GM19324 (cell line): Measurements from ENCODE around the gene C14orf93.

Source experiments
- ATAC-seq: cut with Tn5 transposase; IDR thresholded peaks from one replicate; pipeline ENCODE4 v1.9.1; 2021; ENCODE audit warnings: mild to moderate bottlenecking, moderate library complexity; ENCODE audit not compliant: unreplicated experiment, low FRiP score

Gene C14orf93

DNA sequence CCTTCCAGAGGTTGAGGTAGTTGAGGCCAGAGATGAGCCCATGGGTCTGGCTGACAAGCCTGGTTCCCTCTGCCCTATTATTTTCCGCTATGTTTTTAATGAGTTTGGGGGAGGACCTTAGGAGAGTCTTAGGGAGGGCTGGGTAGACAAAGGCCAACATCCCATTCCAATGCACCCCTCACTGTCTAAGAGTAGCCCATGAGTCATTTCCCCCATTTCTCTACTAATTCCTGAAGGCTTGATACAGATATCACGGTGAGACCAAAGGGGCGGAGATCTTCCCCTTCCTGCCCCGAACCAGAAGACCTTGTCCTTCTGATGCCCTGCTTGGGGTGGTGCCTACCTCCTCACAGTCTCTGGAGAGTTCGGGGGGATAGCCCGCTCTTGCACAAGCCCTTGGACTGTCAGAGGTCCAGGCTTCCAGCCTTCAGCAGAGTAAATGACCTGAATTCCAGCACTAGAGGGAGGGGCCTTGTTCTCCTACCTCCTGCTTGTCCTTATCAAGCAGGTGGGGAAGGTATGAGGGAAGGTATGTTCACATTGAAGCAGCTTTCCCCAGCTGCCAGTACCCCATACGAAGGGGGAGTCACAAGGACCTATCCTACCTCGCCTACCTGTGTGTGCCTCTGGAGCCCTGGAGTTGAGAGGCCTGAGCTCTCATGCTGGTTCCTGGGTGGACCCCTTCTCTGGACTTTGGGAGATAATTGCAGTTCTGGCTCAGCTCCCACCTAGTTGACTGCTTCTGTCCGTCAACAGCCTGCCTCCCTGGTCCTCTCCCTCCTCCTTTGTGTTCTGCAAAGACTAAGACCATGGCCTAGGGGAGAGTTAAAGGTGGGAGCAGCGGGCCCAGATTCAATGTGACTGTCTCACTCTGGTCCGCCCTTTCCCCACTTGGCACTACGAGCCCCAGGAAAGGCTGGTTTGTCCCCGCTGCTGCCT, 35.7 kb upstream of the C14orf93 start:
- ATAC-seq: no peak

DNA sequence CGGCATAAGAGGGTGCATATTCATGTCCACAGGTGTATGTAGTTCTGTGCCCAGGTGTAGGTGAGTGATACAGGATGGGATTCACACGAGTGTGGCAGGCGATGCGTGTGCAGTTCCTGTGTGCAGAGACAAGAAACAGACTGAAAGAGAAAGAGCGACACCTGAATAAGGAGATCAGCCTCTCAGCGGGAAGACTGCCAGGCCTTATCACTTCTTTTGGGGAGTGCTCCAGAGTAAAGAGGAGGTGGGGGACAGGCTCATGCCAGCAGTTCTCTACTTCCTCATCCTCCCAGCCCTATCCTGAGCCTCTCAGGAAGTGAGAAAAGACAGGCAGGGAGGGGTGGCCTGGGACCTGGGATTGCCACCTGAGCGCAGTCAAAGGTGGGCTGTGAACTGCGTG, 34.9 kb upstream of the C14orf93 start:
- ATAC-seq: no peak

DNA sequence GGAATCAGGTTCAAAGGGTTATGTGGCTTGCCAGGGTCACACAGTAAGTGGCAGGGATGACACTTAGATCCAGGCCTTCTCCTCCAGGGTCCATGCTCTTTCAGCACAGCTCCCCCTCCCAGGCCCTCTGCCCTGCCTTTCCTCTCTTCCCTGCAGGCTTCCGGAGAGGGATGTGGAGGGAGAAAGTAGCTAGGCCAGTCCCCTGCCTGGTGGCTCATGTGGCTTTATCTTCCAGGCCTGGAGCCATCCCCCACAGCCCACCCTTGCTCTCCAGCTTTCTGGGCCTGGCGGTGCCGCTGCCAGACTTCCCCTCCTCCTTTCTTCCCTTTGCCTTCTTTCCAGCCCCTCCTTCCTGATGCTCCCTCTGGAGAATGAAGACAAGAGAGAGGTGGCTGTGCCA, 33.8 kb upstream of the C14orf93 start:
- ATAC-seq: no peak

DNA sequence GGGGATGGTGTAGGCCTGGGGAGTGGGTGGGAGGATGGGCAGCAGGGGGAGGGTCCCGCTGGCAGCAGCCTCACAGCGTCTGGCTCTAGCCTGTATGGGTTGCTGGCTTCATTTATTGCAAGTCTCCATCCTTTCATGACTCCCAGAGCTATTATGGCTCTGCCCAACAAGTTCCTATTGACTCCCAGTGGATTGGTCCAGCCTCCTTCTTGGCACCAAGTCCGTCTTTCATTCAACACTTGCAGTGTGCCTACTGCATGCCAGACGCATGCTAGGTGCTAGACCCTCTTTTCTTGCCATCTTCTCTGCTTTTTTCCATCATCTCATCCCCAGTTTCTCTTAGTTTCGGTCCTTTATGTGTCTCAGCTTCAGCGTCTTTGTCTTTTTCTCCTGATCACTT, 33.2 kb upstream of the C14orf93 start:
- no peak for ATAC-seq

DNA sequence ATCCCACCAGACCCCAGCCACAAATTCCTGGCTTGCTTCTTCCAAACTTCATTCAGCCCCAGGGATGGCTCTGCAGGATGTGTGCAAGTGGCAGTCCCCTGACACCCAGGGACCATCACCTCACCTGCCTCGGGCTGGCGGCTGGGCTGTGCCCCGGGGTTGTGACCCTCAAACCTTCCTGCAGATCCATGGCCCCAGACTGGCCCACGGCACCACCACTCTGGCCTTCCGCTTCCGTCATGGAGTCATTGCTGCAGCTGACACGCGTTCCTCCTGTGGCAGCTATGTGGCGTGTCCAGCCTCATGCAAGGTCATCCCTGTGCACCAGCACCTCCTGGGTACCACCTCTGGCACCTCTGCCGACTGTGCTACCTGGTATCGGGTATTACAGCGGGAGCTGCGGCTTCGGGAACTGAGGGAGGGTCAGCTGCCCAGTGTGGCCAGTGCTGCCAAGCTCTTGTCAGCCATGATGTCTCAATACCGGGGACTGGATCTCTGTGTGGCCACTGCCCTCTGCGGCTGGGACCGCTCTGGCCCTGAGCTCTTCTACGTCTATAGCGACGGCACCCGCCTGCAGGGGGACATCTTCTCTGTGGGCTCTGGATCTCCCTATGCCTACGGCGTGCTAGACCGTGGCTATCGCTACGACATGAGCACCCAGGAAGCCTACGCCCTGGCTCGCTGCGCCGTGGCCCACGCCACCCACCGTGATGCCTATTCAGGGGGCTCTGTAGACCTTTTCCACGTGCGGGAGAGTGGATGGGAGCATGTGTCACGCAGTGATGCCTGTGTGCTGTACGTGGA, 32.4 kb upstream of the C14orf93 start, which contains the start of gene PSMB11:
PSMB11 (plus strand) TSS at position 51 of the 804 bp plus-strand sequence; CDS start at position 65, 14 bp downstream.
- ATAC-seq: no peak

DNA sequence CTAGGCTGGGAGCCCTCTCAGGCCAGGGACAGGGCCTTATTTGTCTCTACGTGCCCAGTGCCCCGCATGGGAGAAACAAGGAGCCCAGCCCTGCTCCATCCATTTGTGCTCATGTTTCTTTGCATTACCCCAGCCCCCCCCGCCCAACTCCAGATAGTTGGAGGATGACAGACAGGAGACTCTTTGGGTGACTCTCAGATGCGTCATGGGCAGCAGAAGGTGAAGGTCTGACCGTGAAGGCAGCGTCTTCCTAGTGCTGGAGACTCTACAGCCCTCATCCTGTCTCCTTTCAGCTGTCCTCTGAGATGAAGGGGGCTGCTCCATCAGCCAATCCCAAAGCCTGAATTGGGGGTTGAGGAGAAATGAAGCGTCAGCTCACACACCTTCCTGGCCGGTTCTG, 31.8 kb upstream of the C14orf93 start:
- ATAC-seq: no peak

DNA sequence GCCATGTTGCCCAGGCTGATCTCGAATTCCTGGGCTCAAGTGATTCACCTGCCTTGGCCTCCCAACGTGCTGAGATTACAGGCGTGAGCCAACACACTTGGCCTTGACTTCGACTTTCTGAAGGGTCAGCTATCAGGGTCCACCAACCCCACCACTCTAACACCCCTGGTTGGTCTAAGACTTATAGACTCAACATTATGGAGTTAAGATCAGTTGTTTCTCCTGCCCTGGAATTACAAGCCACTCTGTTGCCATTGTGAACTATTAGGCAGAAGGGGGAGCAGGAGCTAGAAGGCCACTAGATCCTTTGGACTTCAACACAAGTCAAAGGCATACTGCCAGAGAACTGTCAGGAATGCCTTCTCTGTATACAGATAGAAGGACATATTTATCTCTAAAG, 30.2 kb upstream of the C14orf93 start:
- no peak for ATAC-seq

DNA sequence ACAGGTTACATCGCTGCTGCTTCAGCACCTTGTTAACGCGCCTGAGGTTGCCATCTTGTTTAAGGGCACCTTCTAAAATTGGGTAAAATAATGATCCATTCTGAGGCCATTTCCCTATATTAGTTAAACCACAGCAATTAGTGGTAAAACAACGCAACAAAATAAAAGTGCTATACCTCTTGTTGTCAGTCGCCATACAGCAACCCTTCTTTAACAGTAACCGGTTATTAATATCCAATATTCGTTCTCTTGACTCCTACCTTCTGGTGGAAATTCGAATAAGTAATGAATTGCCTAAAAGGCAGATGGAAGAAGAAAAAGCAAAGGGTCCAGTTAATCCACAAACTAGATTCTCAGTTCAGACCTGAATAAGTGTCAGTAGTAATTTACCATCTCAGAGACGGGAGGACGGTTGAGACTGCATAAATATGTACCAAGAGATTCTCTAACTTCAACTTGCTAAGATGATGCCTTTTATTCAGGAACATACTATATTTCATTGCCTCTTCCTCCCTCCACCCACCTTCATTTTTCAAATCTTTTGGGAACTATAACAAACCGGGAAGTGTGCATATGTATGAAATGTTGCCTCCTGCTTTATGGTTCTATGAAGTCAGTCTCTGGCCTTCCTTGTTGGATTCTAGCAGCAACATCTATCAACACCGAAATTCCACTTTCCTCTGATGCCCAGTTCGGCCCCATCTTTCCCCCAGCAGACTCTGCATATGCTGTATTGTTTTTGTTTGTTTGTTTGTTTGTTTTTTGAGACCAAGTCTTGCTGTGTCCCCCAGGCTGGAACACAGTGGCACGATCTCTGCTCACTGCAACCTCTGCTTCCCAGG, 25.6 kb upstream of the C14orf93 start:
- ATAC-seq: no peak

DNA sequence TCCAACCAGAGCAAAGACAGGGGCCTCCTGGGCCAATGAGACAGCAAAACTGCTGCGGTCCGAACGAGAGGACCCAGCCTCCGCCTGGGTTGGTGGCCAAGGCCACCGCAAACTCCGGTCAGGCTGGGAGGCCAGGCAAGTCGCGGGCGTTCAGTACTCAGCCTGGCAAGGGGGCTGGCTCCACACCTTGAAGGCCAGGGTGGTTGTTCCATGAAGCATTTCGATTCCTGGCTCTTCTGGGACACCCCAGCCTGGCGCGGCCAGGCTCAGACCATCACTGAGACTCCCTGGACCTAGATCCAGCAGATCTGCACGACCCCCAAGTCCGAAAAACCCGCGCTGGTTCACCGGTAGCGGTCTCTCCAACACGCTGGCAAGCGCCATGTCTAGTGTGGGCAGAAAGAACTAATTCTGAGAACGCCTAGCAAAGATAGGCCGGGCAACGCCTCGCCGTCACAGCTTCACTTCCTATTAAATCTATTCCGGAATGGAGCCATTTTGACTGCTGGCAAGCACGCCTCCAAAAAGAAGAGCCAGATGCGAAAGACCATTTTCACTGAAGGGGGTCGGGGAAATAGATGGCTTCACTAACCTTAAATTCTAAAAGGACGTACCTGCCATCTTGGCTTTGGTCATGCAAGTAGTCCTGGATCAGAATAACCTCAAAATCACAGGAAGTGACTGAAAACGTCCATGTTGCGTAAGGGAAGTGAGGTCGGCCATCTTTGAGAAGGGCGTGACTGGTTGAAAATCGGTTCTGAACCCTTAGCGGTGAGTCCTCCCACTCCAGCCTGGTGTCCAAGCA, 24.8 kb upstream of the C14orf93 start, which contains the start of gene PSMB5:
PSMB5 (minus strand) TSS at position 403 of the 805 bp plus-strand sequence; CDS start at position 384, 19 bp downstream.
- peak; percentile 92 for ATAC-seq

DNA sequence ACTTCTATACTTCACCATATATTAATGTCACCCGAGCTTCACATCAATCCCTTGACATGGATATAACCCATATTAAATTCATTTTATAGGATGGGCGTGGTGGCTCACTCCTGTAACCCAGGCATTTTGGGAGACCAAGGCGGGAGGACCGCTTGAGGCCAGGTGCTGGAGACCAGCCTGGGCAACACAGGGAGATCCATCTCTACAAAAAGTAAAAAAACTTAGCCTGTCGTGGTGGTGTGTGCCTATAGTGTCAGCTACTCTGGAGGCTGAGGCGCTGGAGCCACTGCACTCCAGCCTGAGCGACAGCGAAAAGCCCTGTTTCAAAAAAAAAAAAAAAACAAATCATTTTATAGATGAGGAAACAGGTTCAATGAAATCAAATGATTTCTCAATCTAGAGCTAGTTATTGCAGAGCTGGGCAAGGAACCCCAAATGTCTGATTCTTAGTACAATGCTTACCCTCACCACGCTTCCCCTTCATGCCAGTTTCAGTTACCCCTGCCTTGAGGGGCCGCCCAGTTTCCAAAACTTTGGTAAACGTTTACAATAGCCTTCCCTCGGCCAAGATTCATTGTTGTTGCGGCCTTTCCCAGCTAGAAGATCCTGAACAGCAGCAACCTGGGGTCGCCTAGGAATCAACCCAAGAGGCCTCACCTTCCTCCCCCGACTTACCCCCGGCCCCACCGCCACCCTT, 24.0 kb upstream of the C14orf93 start:
- ATAC-seq: peak; percentile 6

DNA sequence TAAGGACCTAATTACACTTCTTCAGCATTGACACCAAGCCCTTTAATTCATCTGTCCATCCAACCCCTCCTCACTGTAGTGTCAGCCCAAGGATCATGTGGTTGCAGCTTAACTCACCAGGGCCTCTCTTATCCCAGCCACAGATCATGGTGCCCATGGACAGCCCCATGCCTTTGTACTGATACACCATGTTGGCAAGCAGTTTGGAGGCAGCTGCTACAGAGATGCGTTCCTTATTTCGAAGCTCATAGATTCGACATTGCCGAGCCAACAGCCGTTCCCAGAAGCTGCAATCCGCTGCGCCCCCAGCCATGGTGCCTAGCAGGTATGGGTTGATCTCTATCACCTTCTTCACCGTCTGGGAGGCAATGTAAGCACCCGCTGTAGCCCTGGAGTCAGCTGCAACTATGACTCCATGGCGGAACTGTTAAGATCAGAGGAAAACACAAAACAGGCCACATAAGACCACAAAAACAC, 23.3 kb upstream of the C14orf93 start:
- ATAC-seq: no peak

DNA sequence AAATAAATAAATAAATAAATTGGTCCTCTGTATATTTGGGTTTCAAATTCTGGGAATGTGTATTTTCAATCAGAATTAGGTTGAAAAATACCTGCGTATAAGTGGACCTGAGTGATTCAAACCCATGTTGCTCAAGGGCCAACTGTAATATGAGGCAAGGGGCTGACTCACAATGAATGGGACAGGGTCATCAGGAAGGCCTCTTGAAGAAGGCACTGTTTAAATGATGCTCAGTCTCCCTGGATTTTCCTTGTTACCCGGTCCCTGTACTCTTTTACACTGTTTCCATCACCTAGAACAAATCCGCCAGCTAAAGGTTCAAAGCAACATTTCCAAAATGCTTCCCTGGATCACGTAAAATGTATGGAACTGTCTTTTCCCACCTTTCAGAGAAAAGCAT, 21.0 kb upstream of the C14orf93 start:
- no peak for ATAC-seq

DNA sequence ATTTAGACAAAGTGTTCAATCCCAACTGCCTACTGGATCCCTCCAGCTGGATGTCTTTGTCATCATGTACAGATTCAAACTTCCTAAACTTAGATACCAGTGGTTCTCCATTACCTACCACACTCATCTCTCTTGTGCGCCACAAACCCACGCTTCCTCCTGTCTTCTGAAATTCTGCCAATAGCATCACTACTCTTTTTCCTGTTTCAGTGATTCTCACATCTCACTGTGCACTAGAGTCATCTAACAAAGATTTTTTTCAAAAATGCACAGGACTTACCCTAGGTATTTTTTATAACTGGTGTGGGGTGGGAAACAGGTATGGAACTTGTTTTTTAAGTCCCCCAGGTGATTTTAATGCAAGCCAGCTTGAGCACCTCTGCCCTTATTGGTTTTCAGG, 18.9 kb upstream of the C14orf93 start:
- no peak for ATAC-seq

DNA sequence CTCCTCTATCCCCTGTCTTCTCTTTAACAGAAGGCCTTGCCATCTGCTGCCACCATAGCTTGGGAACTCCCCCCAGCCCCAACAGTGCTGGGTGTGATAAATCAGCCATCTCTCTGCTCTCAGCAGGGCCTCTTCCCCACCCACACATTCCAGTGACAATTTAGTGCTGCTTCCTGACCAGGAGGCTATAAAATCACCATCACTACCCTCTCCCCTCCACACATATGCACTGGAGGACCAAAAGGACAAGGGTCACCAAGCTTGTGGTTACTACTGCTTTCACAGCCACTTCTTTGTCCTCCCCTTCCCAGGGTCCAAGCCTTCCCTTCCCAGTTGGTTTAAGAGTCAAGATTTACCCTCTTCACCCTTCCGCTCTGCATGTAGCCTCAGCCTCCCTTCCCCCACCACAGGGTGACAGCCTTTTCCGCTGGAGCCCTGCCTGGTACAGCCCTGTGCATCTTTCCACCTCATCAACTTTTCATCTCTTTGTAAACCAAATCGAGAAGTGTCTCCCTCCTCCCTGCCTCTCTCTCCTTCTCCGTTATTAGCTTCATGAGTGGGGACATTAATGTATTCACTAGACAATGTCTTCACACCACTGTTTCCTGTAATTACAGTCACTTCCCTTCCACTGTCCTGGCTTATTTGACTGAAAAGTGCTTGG, 15.3 kb upstream of the C14orf93 start:
- no peak for ATAC-seq

DNA sequence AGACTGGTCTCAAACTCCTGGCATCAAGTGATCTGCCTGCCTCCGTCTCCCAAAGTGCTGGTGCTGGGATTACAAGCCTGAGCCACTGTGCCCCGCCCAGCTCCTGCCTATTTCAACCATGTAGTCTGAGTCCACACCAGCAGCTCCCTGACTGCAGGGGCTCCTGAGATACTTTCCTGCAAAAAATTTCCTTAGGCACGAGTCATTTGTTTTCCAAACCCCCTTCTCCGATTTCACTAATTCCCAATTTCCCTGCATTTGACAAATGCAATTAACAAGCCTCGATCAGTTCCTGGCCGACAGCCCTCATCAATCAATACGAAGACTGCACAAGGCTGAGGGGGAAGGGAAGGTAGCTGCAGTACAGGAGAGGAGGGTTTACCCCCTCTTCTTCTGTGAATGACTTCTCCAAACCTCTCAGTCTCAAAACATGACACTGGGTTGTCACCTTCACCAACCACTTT, 14.7 kb upstream of the C14orf93 start:
- ATAC-seq: no peak

DNA sequence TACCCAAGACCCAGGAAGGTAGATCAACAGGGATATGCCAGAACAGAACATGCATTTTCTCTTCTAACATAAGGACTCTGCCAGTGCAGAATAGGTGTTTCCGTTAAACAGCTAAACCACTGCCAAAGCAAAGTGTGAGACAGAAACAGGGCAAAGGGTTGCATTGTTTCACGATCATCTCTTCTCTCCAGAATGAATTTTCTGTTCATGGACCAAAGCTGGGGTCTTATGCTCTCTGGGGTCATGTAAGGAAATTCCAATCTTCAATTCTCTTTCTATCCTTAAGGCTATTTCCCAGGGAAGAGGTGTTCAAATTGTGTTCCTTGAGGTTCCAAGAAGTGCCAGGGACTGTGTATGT, 13.8 kb upstream of the C14orf93 start:
- ATAC-seq: no peak

DNA sequence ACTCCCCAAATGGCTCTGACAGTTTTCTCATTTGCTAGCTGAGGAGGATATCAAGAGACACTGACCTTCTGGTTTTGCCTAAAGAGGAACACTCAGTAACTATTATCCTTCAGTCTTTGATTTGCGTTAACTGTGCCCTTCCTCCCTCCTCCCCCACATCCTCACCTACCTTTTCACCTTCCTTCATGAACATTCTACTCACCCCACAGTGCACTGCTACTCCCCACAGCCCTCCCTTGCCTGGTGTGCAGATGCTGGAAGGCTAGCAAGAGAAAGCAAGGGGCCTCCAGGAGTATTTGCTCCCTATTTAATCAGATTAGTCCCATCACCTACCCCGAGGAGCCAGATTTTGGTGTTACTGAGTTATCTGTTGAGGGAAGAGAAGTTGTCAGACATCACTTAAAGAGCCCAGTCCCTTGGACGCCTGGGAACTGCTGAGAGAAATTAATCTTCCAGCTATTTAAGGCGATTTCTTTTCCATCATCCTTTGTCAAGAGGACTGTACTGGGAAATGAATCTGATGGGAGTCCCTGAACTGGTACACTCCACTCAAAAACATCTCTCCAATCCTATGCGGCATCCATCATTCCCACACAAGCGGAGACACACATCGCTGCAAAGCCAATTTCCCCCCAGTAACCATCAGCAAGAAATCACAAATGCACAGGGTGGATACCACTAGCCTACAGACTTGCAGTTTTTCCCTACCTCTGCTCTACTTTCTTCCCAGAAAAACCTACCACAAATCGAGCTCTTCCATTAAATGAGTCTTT, 13.3 kb upstream of the C14orf93 start:
- ATAC-seq: no peak
